Mesendoderm (in vitro differentiated cells): ENCODE data around the gene PPP1R7.

ENCODE experiments used
- DNase-seq: peaks from one replicate; pipeline ENCODE4 v3.0.0; 2013
- H2AK5ac ChIP-seq: 2 replicates; pipeline ENCODE4 v1.6.1; 2013; ENCODE audit warnings: low read length, inconsistent platforms
- H2BK120ac ChIP-seq: 2 replicates; pipeline ENCODE4 v1.6.1; 2013; ENCODE audit warnings: low read depth, mild to moderate bottlenecking, low read length, moderate library complexity, mixed read lengths
- H2BK15ac ChIP-seq: replicated peaks from 2 replicates; pipeline ENCODE4 v1.6.1; 2013; ENCODE audit warnings: low read depth, mild to moderate bottlenecking, moderate library complexity
- H2BK5ac ChIP-seq: 2 replicates; pipeline ENCODE4 v1.6.1; 2013; ENCODE audit warnings: low read length, inconsistent platforms
- H3K18ac ChIP-seq: 2 replicates; pipeline ENCODE4 v1.6.1; 2013; ENCODE audit warnings: mild to moderate bottlenecking, low read length, mixed read lengths
- H3K23ac ChIP-seq: one replicate; pipeline ENCODE4 v1.6.1; 2013; ENCODE audit warnings: low read length
- H3K27ac ChIP-seq: 2 replicates; pipeline ENCODE4 v1.5.1; 2013; ENCODE audit warnings: low read depth, mild to moderate bottlenecking, inconsistent platforms, low read length, moderate library complexity
- H3K27me3 ChIP-seq: 2 replicates; pipeline ENCODE4 v1.6.1; 2013; ENCODE audit warnings: low read length, control low read depth, mild to moderate bottlenecking, inconsistent platforms; ENCODE audit not compliant: insufficient read depth, poor library complexity
- H3K36me3 ChIP-seq: 2 replicates; pipeline ENCODE4 v1.6.1; 2013; ENCODE audit warnings: low read length, inconsistent platforms; ENCODE audit not compliant: control insufficient read depth, insufficient read depth
- H3K4ac ChIP-seq: one replicate; pipeline ENCODE4 v1.6.1; 2013; ENCODE audit warnings: low read depth, mild to moderate bottlenecking, low read length, moderate library complexity
- H3K4me1 ChIP-seq: 2 replicates; pipeline ENCODE4 v1.6.1; 2013; ENCODE audit warnings: low read depth, low read length, inconsistent platforms; ENCODE audit not compliant: control insufficient read depth
- H3K4me2 ChIP-seq: 2 replicates; pipeline ENCODE4 v1.6.1; 2013; ENCODE audit warnings: low read length
- H3K4me3 ChIP-seq: 2 replicates; pipeline ENCODE4 v1.5.1; 2013; ENCODE audit warnings: mild to moderate bottlenecking, low read length
- H3K56ac ChIP-seq: one replicate; pipeline ENCODE4 v1.6.1; 2013; ENCODE audit warnings: low read length
- H3K79me1 ChIP-seq: 2 replicates; pipeline ENCODE4 v1.6.1; 2013; ENCODE audit warnings: low read length, inconsistent platforms
- H3K79me2 ChIP-seq: 2 replicates; pipeline ENCODE4 v1.6.1; 2013; ENCODE audit warnings: mild to moderate bottlenecking, low read length; ENCODE audit not compliant: control insufficient read depth, insufficient read depth
- H3K9ac ChIP-seq: 2 replicates; pipeline ENCODE4 v1.6.1; 2013; ENCODE audit warnings: low read length, inconsistent platforms
- H4K5ac ChIP-seq: one replicate; pipeline ENCODE4 v1.6.1; 2013; ENCODE audit warnings: low read length
- H4K8ac ChIP-seq: one replicate; pipeline ENCODE4 v1.6.1; 2013; ENCODE audit warnings: low read depth, mild to moderate bottlenecking, control low read depth, low read length, moderate library complexity
- WGBS: extraction: QIAGEN DNeasy Blood & Tissue Kit; methylation state at CpG from one replicate; pipeline ENCODE4 v1.1.7; 2013; ENCODE audit warnings: low lambda C conversion rate, missing lambda C conversion rate; ENCODE audit not compliant: insufficient coverage; ENCODE audit errors: extremely low coverage; 5-methylcytosine and 5-hydroxymethylcytosine counted together

Gene PPP1R7

DNA sequence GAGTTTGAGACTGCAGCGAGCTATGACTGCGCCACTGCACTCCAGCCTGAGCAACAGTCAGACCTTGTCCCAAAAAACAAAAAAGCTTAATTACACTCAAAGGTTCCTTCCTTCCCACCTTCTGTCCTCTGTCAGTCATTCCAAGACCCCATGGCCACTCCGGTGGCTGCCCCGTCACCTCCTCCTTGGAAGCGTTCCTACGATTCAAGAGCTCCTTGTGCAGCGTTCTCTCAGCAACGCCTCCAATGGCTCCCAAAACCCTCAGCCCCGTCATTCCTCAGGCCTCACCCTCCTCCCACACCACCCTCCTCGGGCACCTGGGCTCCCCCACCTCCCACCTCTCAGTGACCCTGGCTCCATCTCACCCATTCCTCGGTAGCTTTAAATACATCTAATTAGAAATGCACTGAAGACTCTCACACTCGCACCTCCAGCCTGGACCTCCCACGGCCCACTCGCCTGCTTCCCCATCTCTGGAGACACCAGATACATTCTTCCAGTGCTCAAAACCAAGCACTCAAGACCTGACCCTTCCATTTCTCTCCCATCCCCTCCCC, 9.0 kb upstream of the PPP1R7 start:
- no peaks in the 10 kb centered on the region for H3K4me1 ChIP-seq
- no peak overlapping the region for H3K18ac ChIP-seq
- H3K79me2 ChIP-seq, result no peaks in the 10 kb centered on the region
- H3K36me3 ChIP-seq, result no peaks in the 10 kb centered on the region
- no peak overlapping the region for H3K4ac ChIP-seq
- peaks cover 5% of the 10 kb centered on the region for H3K79me1 ChIP-seq
- H2BK15ac ChIP-seq, result no peak overlapping the region
- no CpG with 5 or more reads among the region's 14 CpGs for WGBS
- no peak overlapping the region for H4K5ac ChIP-seq
- H3K56ac ChIP-seq, result no peak overlapping the region
- no peak overlapping the region for H4K8ac ChIP-seq
- H3K9ac ChIP-seq, result no peak overlapping the region
- H3K27me3 ChIP-seq, result no peaks in the 10 kb centered on the region
- no peak overlapping the region for H3K4me3 ChIP-seq
- no peak overlapping the region for H3K23ac ChIP-seq
- no peak overlapping the region for H3K4me2 ChIP-seq
- DNase-seq, result no peak
- no peak overlapping the region for H3K27ac ChIP-seq
- no peak overlapping the region for H2AK5ac ChIP-seq
- H2BK5ac ChIP-seq, result no peak overlapping the region
- no peak overlapping the region for H2BK120ac ChIP-seq

GRCh38 chr2:241142063-241142462, 8.2 kb upstream of the PPP1R7 start:
- Histone ChIP-seq H2BK120ac (no peak overlapping the region), H2BK5ac (no peak overlapping the region), H3K18ac (no peak overlapping the region), H3K27me3 (no peaks in the 10 kb centered on the region), H3K56ac (no peak overlapping the region), H3K79me2 (no peaks in the 10 kb centered on the region), H3K4me2 (no peak overlapping the region), H3K4ac (no peak overlapping the region), H3K9ac (no peak overlapping the region), H4K8ac (no peak overlapping the region), H3K4me1 (no peaks in the 10 kb centered on the region), H3K79me1 (peaks cover 7% of the 10 kb centered on the region), H4K5ac (no peak overlapping the region), H3K4me3 (no peak overlapping the region), H3K27ac (no peak overlapping the region), H3K23ac (no peak overlapping the region), H3K36me3 (no peaks in the 10 kb centered on the region), H2AK5ac (no peak overlapping the region), H2BK15ac (no peak overlapping the region)
- no peak for DNase-seq
- no CpG with 5 or more reads among the region's 6 CpGs for WGBS

DNA sequence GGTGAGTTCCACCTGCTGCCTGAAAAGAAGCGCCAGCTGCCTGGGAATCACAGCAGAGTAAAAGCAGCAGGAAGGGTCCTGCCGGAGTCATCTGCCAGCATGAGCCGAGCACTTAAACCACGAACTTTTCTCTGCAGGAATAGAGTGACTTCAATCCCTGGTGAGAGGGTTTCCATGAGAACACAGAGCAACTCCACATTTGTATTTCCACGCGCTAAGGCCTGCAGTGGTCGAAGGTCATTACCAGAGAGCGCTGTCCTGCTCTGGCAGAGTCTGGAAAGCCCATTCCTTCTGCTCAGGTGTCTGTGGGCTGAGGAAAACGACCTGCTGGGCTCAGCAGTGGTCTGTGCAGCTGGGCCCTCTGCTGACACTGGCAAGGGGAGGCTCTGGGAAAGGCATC, 7.7 kb upstream of the PPP1R7 start:
- Histone ChIP-seq H3K4ac (no peak overlapping the region), H2BK120ac (no peak overlapping the region), H3K27me3 (no peaks in the 10 kb centered on the region), H4K5ac (no peak overlapping the region), H3K36me3 (no peaks in the 10 kb centered on the region), H3K4me2 (no peak overlapping the region), H2BK5ac (no peak overlapping the region), H3K79me1 (peaks cover 7% of the 10 kb centered on the region), H3K56ac (no peak overlapping the region), H3K27ac (no peak overlapping the region), H4K8ac (no peak overlapping the region), H2AK5ac (no peak overlapping the region), H3K18ac (no peak overlapping the region), H3K4me1 (no peaks in the 10 kb centered on the region), H3K23ac (no peak overlapping the region), H3K79me2 (no peaks in the 10 kb centered on the region), H2BK15ac (no peak overlapping the region), H3K4me3 (no peak overlapping the region), H3K9ac (no peak overlapping the region)
- no peak for DNase-seq
- no CpG with 5 or more reads among the region's 9 CpGs for WGBS

GRCh38 chr2:241146286-241146685, 4.0 kb upstream of the PPP1R7 start:
- H3K27ac ChIP-seq, result no peak overlapping the region
- H2BK120ac ChIP-seq, result no peak overlapping the region
- no peak for DNase-seq
- H2BK5ac ChIP-seq, result no peak overlapping the region
- H2BK15ac ChIP-seq, result no peak overlapping the region
- no peak overlapping the region for H4K8ac ChIP-seq
- no peak overlapping the region for H3K4ac ChIP-seq
- no peak overlapping the region for H4K5ac ChIP-seq
- no peak overlapping the region for H3K9ac ChIP-seq
- no CpG with 5 or more reads among the region's 4 CpGs for WGBS
- no peak overlapping the region for H2AK5ac ChIP-seq
- no peak overlapping the region for H3K4me3 ChIP-seq
- no peaks in the 10 kb centered on the region for H3K79me2 ChIP-seq
- H3K23ac ChIP-seq, result no peak overlapping the region
- H3K27me3 ChIP-seq, result no peaks in the 10 kb centered on the region
- H3K79me1 ChIP-seq, result peaks cover 12% of the 10 kb centered on the region
- no peak overlapping the region for H3K4me2 ChIP-seq
- H3K4me1 ChIP-seq, result no peaks in the 10 kb centered on the region
- H3K36me3 ChIP-seq, result no peaks in the 10 kb centered on the region
- H3K18ac ChIP-seq, result no peak overlapping the region
- no peak overlapping the region for H3K56ac ChIP-seq

GRCh38 chr2:241147336-241147735, 2.9 kb upstream of the PPP1R7 start:
- no peaks in the 10 kb centered on the region for H3K79me2 ChIP-seq
- H3K27ac ChIP-seq, result no peak overlapping the region
- no peak overlapping the region for H3K4me3 ChIP-seq
- no peak overlapping the region for H3K9ac ChIP-seq
- H2AK5ac ChIP-seq, result no peak overlapping the region
- WGBS, result no CpG with 5 or more reads among the region's 3 CpGs
- DNase-seq, result no peak
- H3K18ac ChIP-seq, result no peak overlapping the region
- H3K4me1 ChIP-seq, result no peaks in the 10 kb centered on the region
- H4K8ac ChIP-seq, result no peak overlapping the region
- no peak overlapping the region for H4K5ac ChIP-seq
- H3K36me3 ChIP-seq, result no peaks in the 10 kb centered on the region
- H3K79me1 ChIP-seq, result peaks cover 14% of the 10 kb centered on the region
- no peak overlapping the region for H2BK5ac ChIP-seq
- no peak overlapping the region for H2BK15ac ChIP-seq
- H3K27me3 ChIP-seq, result no peaks in the 10 kb centered on the region
- no peak overlapping the region for H2BK120ac ChIP-seq
- no peak overlapping the region for H3K4me2 ChIP-seq
- no peak overlapping the region for H3K56ac ChIP-seq
- H3K23ac ChIP-seq, result no peak overlapping the region
- no peak overlapping the region for H3K4ac ChIP-seq

- no peak overlapping the region for H3K4ac ChIP-seq
- no peak overlapping the region for H3K4me3 ChIP-seq
- no CpG with 5 or more reads among the region's 4 CpGs for WGBS
- no peaks in the 10 kb centered on the region for H3K27me3 ChIP-seq
- H3K36me3 ChIP-seq, result no peaks in the 10 kb centered on the region
- peak overlapping the region; percentile 59 for H3K56ac ChIP-seq
- H3K4me1 ChIP-seq, result no peaks in the 10 kb centered on the region
- no peak overlapping the region for H4K5ac ChIP-seq
- peaks cover 18% of the 10 kb centered on the region for H3K79me1 ChIP-seq
- H2BK120ac ChIP-seq, result no peak overlapping the region
- H2BK15ac ChIP-seq, result no peak overlapping the region
- no peak overlapping the region for H2AK5ac ChIP-seq
- no peak overlapping the region for H4K8ac ChIP-seq
- peak overlapping the region; percentile 79 for H3K9ac ChIP-seq
- H3K23ac ChIP-seq, result no peak overlapping the region
- no peak for DNase-seq
- H2BK5ac ChIP-seq, result no peak overlapping the region
- no peak overlapping the region for H3K18ac ChIP-seq
- H3K4me2 ChIP-seq, result peak overlapping the region; percentile 6
- H3K79me2 ChIP-seq, result no peaks in the 10 kb centered on the region
- no peak overlapping the region for H3K27ac ChIP-seq
Measured at GRCh38 chr2:241148239-241148638, 2.0 kb upstream of the PPP1R7 start.
